AG20443 (cell line): ENCODE data around the gene KRT75.

Source experiments
- DNase-seq: peaks from one replicate; pipeline ENCODE4 v3.0.0; 2012; ENCODE audit warnings: low spot score, mixed read lengths

Gene KRT75

DNA sequence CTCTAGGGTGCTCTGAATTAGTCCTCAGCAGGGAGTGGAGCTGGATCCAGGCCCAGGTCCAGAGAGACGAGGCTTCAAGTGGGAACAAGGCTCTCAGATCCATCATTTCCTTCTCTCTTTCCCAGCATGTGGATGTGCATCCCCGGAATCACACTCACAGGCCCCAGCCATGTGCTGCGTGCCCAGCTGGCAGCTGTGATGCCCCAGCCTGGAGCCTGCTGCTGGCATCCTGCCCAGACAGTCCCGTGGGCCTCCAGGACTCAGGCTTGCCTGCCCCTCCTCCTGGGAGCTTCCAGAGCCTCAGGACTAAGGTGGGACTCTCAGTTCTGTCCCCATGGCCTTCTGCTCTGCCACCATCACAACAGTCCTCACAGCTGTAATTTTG is 42.6 kb downstream of the KRT75 start:
- DNase-seq: no peak

DNA sequence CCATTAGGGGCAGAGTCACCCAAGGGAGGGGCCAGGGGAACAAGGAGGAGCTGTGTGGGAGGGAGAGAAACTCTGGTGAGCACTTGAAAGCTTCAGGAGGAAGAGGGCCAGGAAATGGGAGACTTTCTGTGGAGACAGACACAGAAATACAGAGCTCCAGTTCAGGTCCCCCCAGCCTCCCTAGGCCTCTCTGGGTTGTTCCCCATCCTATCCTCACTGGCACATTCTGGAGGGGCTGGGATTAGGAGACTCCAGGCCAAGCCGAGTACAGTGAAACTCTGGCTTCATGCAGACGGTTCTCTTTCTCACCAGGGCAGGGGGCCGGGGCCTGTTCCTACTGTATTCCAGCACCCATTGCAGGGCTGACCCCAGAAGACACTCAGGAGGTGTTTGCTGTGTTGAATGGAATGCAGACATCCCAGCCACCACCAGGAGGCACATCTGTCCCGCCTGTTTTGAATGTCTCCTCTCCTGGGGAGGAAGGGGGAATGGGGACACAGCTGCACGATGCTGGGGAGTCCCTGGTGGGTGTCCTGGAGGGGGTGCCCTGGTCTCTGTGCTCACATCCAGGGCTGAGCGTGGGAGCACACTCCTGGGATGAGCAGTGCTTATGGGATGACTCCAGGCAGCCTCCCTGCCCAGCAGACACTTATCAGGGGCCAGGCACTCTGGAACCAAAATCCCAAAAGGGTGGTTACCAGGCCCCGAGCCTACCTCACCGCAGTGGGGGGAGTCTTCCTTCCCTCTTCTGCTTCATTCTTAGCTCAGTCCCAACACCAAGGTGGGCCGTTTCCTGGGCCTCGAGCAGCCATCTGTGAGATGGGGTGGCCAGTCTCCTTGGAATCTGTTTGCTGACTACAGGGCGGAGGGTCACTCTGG is 43.2 kb downstream of the KRT75 start:
- peak; percentile 62 for DNase-seq

- peak; percentile 55 for DNase-seq
Measured at GRCh38 chr12:52389313-52390207, 44.6 kb downstream of the KRT75 start.

GRCh38 chr12:52387859-52388258 is 46.3 kb downstream of the KRT75 start:
- DNase-seq: no peak

- no peak for DNase-seq
Measured at GRCh38 chr12:52385226-52385702, 48.9 kb downstream of the KRT75 start, which contains the start of gene KRT84. KRT84 (minus strand) TSS chr12:52385652; CDS start chr12:52385585, 67 bp downstream.

- no peak for DNase-seq
Measured at GRCh38 chr12:52383331-52383730, 50.8 kb downstream of the KRT75 start.

GRCh38 chr12:52382854-52383253 is 51.3 kb downstream of the KRT75 start:
- DNase-seq: no peak

- DNase-seq: no peak
Measured at GRCh38 chr12:52381206-52381605, 53.0 kb downstream of the KRT75 start.

- DNase-seq: peak; percentile 39
Measured at GRCh38 chr12:52380271-52380694, 53.9 kb downstream of the KRT75 start.

- no peak for DNase-seq
Measured at GRCh38 chr12:52379536-52379935, 54.6 kb downstream of the KRT75 start.

- DNase-seq: no peak
Measured at GRCh38 chr12:52378091-52378490, 56.1 kb downstream of the KRT75 start.

DNA sequence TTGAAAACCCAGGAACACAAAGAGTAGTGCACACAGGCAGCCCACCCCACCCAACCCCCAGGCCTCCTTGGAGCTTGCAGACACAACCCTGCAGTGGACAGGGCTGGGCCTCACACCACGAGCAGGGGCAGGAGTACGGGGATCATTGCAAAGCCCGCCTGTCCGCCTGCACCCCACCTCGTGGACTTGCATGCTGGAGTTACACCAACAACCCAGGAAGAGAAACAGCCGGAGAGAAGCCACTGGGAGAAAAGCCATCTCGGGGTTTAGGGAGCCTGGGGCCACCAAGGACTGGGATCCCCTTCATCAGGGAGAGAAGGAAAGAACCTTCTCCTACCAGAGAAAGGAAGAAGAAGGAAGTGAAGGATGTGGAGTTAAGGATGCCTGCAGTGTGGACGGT is 56.9 kb downstream of the KRT75 start:
- DNase-seq: no peak
